Measurements from ENCODE around the gene KIF18A.

The KIF18A gene

DNA sequence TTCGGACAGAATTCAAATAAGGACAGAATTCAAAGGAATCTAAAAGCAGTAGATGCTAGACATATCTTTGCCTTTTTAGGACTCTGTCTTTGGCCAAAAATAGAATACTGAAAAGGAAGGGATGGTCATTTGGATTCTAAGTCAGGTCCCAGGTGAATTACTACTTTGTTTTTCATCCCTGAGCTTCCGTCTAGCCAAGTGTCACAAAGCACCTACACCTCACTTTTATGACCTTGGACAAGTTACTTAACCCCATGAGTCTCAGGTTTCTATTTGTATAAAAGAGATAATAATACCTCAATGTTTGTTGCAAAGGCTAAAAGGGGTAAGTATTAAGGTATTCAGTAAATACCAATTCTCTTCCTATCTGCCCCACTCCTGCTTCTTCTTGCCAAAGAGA lies 7.3 kb downstream of the KIF18A start:
- TF ChIP-seq, protein P1, sequence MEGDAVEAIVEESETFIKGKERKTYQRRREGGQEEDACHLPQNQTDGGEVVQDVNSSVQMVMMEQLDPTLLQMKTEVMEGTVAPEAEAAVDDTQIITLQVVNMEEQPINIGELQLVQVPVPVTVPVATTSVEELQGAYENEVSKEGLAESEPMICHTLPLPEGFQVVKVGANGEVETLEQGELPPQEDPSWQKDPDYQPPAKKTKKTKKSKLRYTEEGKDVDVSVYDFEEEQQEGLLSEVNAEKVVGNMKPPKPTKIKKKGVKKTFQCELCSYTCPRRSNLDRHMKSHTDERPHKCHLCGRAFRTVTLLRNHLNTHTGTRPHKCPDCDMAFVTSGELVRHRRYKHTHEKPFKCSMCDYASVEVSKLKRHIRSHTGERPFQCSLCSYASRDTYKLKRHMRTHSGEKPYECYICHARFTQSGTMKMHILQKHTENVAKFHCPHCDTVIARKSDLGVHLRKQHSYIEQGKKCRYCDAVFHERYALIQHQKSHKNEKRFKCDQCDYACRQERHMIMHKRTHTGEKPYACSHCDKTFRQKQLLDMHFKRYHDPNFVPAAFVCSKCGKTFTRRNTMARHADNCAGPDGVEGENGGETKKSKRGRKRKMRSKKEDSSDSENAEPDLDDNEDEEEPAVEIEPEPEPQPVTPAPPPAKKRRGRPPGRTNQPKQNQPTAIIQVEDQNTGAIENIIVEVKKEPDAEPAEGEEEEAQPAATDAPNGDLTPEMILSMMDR (IDR thresholded peaks at IDR 0.05; ENCODE audit: low read length): no peak
- TF ChIP-seq EZH2phosphoT487 (IDR thresholded peaks at IDR 0.05; ENCODE audit: low read length) (no peak), EZH2 (optimal IDR thresholded peaks at IDR 0.05; ENCODE audit: low read depth, low read length) (no peak)
- Histone ChIP-seq H4K20me1 (ENCODE audit: insufficient read depth, low read length) (no peaks in the 10 kb centered on the region), H3F3A (ENCODE audit: insufficient read depth, low read length) (no peaks in the 10 kb centered on the region), H3K9me2 (replicated peaks; ENCODE audit: insufficient read depth, low read length) (no peaks in the 10 kb centered on the region), H3K27me3 (replicated peaks; ENCODE audit: insufficient read depth, low read length) (no peaks in the 10 kb centered on the region), H3K9me3 (replicated peaks; ENCODE audit: insufficient read depth, low read length) (no peaks in the 10 kb centered on the region), H3K4me1 (ENCODE audit: low read length) (0 out of 2 replicates have a peak, but pooled peaks cover 2% of the 10 kb centered on the region), H3K79me2 (ENCODE audit: low read length) (peaks cover 81% of the 10 kb centered on the region), H3K4me3 (ENCODE audit: low read length) (no peak overlapping the region), H3K9ac (ENCODE audit: low read length) (no peak overlapping the region), H3K4me2 (ENCODE audit: low read depth, low read length) (no peak overlapping the region), H3K27ac (ENCODE audit: low read length) (no peak overlapping the region), H2AFZ (ENCODE audit: low read length) (no peak overlapping the region), H3K36me3 (replicated peaks; ENCODE audit: insufficient read depth, low read length) (no peaks in the 10 kb centered on the region; the same call in 1 of the 2 replicates)
- no peak for DNase-seq

DNA sequence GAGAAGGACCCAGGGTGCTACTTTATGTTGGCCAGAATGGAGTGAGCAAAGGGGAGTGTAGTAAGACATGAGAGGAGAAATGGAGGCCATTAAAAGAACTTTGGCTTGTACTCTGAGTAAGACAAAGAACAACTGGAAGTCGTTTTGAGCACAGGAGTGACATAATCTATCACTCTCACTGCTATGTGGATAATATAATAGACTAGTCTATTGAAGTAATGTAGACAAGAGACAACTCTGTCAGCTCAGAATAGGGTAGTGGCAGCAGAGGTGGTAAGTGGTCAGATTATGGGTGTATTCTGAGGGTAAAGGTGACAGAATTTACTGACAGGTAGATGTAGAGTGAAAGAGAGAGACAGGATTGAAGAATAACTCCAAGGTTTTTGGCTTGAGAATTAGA lies 8.2 kb downstream of the KIF18A start:
- H4K20me1 ChIP-seq (ENCODE audit: insufficient read depth, low read length): no peaks in the 10 kb centered on the region
- no peak overlapping the region for H3K4me3 ChIP-seq (ENCODE audit: low read length)
- H3K79me2 ChIP-seq (ENCODE audit: low read length): peaks cover 77% of the 10 kb centered on the region

DNA sequence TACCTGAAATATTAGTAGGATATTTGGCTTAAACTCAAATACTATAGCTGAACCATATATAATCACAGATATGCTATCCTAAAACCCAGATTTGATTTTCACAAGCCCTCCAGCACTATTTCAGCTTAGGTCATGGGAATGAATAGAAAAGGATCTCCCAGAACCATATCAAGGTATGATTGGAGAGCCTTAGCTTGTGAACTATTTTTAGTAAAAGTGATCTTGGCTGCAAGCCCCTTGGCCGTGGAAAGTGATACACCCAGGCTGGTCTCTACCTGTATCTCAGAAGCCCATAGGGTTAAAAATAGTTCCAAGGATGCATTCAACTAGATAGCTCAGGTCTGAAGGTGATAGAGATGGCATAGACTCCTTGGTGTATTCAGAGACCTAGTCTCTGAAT lies 9.7 kb downstream of the KIF18A start:
- Histone ChIP-seq H4K20me1 (ENCODE audit: insufficient read depth, low read length) (no peaks in the 10 kb centered on the region), H3K27me3 (replicated peaks; ENCODE audit: insufficient read depth, low read length) (no peaks in the 10 kb centered on the region), H3K36me3 (replicated peaks; ENCODE audit: insufficient read depth, low read length) (no peaks in the 10 kb centered on the region; the same call in 1 of the 2 replicates), H3K4me3 (ENCODE audit: low read length) (no peak overlapping the region), H3K4me1 (ENCODE audit: low read length) (no peaks in the 10 kb centered on the region), H3K9me2 (replicated peaks; ENCODE audit: insufficient read depth, low read length) (no peaks in the 10 kb centered on the region), H3K9me3 (replicated peaks; ENCODE audit: insufficient read depth, low read length) (no peaks in the 10 kb centered on the region), H3K79me2 (ENCODE audit: low read length) (peaks cover 65% of the 10 kb centered on the region), H2AFZ (ENCODE audit: low read length) (no peak overlapping the region), H3F3A (ENCODE audit: insufficient read depth, low read length) (no peaks in the 10 kb centered on the region), H3K27ac (ENCODE audit: low read length) (no peak overlapping the region), H3K9ac (ENCODE audit: low read length) (no peak overlapping the region), H3K4me2 (ENCODE audit: low read depth, low read length) (no peak overlapping the region)
- DNase-seq: no peak
- TF ChIP-seq, protein P1 (IDR thresholded peaks at IDR 0.05; ENCODE audit: low read length): no peak

More for the DNA sequence above, 8.2 kb downstream of the KIF18A start:
- DNase-seq: no peak
- H3K27me3 ChIP-seq (replicated peaks; ENCODE audit: insufficient read depth, low read length): no peaks in the 10 kb centered on the region
- H3K36me3 ChIP-seq (replicated peaks; ENCODE audit: insufficient read depth, low read length): no peaks in the 10 kb centered on the region; the same call in 1 of the 2 replicates
- no peaks in the 10 kb centered on the region for H3K4me1 ChIP-seq (ENCODE audit: low read length)
- no peak overlapping the region for H2AFZ ChIP-seq (ENCODE audit: low read length)
- TF ChIP-seq EZH2 (optimal IDR thresholded peaks at IDR 0.05; ENCODE audit: low read depth, low read length) (no peak), EZH2phosphoT487 (IDR thresholded peaks at IDR 0.05; ENCODE audit: low read length) (no peak)
- TF ChIP-seq, protein P1 (IDR thresholded peaks at IDR 0.05; ENCODE audit: low read length): no peak
- no peak overlapping the region for H3K27ac ChIP-seq (ENCODE audit: low read length)
- no peak overlapping the region for H3K9ac ChIP-seq (ENCODE audit: low read length)
- H3F3A ChIP-seq (ENCODE audit: insufficient read depth, low read length): no peaks in the 10 kb centered on the region
- H3K9me2 ChIP-seq (replicated peaks; ENCODE audit: insufficient read depth, low read length): no peaks in the 10 kb centered on the region
- no peak overlapping the region for H3K4me2 ChIP-seq (ENCODE audit: low read depth, low read length)
- H3K9me3 ChIP-seq (replicated peaks; ENCODE audit: insufficient read depth, low read length): no peaks in the 10 kb centered on the region

Measured in MM.1S (cell line).